ENCODE results near the gene MYBL2. TPM values are rescaled to one million over a fixed set of nuclear protein-coding genes. Genes with fewer than 3 reads are reported as not detected.

Gene MYBL2
- total and polyA plus RNA-seq, 2 donors (not counting 1 experiment from before 2014, with no cell fraction given): 2.7 to 35.8 TPM

DNA sequence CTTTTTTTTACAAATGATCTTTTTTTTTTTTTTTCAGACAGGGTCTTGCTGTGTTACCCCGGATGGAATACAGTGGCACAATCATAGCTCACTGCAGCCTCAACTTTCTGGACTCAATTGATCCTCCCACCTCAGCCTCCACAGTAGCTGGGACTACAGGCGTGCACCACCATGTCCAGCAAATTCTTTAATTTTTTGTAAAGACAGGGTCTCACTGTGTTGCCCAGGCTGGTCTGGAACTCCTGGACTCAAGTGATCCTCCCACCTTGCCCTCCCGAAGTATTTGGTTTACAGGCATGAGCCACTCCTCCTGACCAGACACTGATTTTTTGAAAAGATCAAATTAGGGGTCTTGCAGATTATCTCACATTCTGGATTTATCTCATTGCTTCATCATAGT, 11.0 kb upstream of the MYBL2 start:
- no peaks in the 10 kb centered on the region for H3K79me2 ChIP-seq (ENCODE audit: control insufficient read depth, insufficient read depth, low read length)
- peak overlapping the region; percentile 78 for H3K4me3 Mint-ChIP-seq
- peak overlapping the region; percentile 5 to 100 for H3K27ac ChIP-seq (ENCODE audit: low read length in 2 of 2)
- no peaks in the 10 kb centered on the region for H3K36me3 ChIP-seq (replicated peaks in 1 of 2; ENCODE audit: control extremely low read depth in 1 of 2, control insufficient read depth in 1 of 2, extremely low read depth in 1 of 2, insufficient read depth in 2 of 2, low read length in 1 of 2)
- peak overlapping the region; percentile 97 for H3K27ac Mint-ChIP-seq
- intact Hi-C loops (cut with micrococcal nuclease): no loop called here
- no peaks in the 10 kb centered on the region for H3K9me3 ChIP-seq (ENCODE audit: control extremely low read depth in 1 of 3, control insufficient read depth in 2 of 3, insufficient read depth in 1 of 3, low read length in 2 of 3)
- peak overlapping the region; percentile 98 for H3K9ac ChIP-seq (ENCODE audit: low read length)
- TF ChIP-seq EZH2 (IDR thresholded peaks at IDR 0.05; ENCODE audit: borderline replicate concordance, insufficient read depth, low read depth, low read length, poor library complexity, severe bottlenecking): no peak
- TF ChIP-seq, protein P1, sequence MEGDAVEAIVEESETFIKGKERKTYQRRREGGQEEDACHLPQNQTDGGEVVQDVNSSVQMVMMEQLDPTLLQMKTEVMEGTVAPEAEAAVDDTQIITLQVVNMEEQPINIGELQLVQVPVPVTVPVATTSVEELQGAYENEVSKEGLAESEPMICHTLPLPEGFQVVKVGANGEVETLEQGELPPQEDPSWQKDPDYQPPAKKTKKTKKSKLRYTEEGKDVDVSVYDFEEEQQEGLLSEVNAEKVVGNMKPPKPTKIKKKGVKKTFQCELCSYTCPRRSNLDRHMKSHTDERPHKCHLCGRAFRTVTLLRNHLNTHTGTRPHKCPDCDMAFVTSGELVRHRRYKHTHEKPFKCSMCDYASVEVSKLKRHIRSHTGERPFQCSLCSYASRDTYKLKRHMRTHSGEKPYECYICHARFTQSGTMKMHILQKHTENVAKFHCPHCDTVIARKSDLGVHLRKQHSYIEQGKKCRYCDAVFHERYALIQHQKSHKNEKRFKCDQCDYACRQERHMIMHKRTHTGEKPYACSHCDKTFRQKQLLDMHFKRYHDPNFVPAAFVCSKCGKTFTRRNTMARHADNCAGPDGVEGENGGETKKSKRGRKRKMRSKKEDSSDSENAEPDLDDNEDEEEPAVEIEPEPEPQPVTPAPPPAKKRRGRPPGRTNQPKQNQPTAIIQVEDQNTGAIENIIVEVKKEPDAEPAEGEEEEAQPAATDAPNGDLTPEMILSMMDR (IDR thresholded peaks at IDR 0.05): no peak
- peaks cover 5 to 10% of the 10 kb centered on the region in 2 donors for H3K4me1 ChIP-seq (ENCODE audit: control insufficient read depth in 2 of 2, insufficient read depth in 2 of 2, low read length in 2 of 2)
- H2AFZ ChIP-seq (ENCODE audit: insufficient read depth, low read depth, low read length, poor library complexity, severe bottlenecking): peak overlapping the region; percentile 96
- no peaks in the 10 kb centered on the region for H4K20me1 ChIP-seq (ENCODE audit: control insufficient read depth, insufficient read depth, low read length, poor library complexity, severe bottlenecking)
- H3K4me2 ChIP-seq (replicated peaks; ENCODE audit: low read depth, low read length, poor library complexity, severe bottlenecking): peak overlapping the region; percentile 91
- ATAC-seq (ENCODE audit: low read depth): no peak
- 96% methylated on average over 2 of the region's 3 CpGs for WGBS (ENCODE audit: insufficient coverage)
- H3K4me3 ChIP-seq (ENCODE audit: control extremely low read depth in 1 of 5, extremely low read depth in 1 of 5, insufficient read depth in 1 of 5, low read depth in 2 of 5, low read length in 4 of 5): no peak overlapping the region
- H3K9me3 Mint-ChIP-seq (ENCODE audit: insufficient read depth): no peaks in the 10 kb centered on the region
- H3K4me1 Mint-ChIP-seq: peaks cover 13% of the 10 kb centered on the region
- ChIA-PET POLR2A (interaction anchor here (0.7 kb wide), 1 partner anchor 26 kb away, joined by 3 read pairs; no protein-coding TSS in a partner anchor), CTCF (interaction anchor here (0.9 kb wide), 1 partner anchor 36 kb away, joined by 3 read pairs; no protein-coding TSS in a partner anchor)
- no peaks in the 10 kb centered on the region for H3K27me3 ChIP-seq (replicated peaks in 1 of 4; ENCODE audit: control extremely low read depth in 1 of 4, control insufficient read depth in 3 of 4, insufficient read depth in 4 of 4, low read length in 3 of 4)
- no peaks in the 10 kb centered on the region for H3K27me3 Mint-ChIP-seq
- no peak for DNase-seq

GRCh38 chr20:43658069-43658722, 8.7 kb upstream of the MYBL2 start:
- Mint-ChIP-seq H3K27me3 (no peaks in the 10 kb centered on the region), H3K9me3 (ENCODE audit: insufficient read depth) (no peaks in the 10 kb centered on the region), H3K4me3 (peak overlapping the region; percentile 96), H3K4me1 (peaks cover 13% of the 10 kb centered on the region), H3K27ac (peak overlapping the region; percentile 97)
- CTCF ChIA-PET: interaction anchor here (1.2 kb wide), 1 partner anchor 34 kb away, joined by 6 read pairs; no protein-coding TSS in a partner anchor
- H3K27me3 ChIP-seq (replicated peaks in 1 of 4; ENCODE audit: control extremely low read depth in 1 of 4, control insufficient read depth in 3 of 4, insufficient read depth in 4 of 4, low read length in 3 of 4): no peaks in the 10 kb centered on the region
- no peaks in the 10 kb centered on the region for H3K36me3 ChIP-seq (replicated peaks in 1 of 2; ENCODE audit: control extremely low read depth in 1 of 2, control insufficient read depth in 1 of 2, extremely low read depth in 1 of 2, insufficient read depth in 2 of 2, low read length in 1 of 2)
- ATAC-seq (ENCODE audit: low read depth) (no peak), DNase-seq (no peak)
- peak overlapping the region; percentile 91 for H3K4me2 ChIP-seq (replicated peaks; ENCODE audit: low read depth, low read length, poor library complexity, severe bottlenecking)
- peak overlapping the region; percentile 96 for H2AFZ ChIP-seq (ENCODE audit: insufficient read depth, low read depth, low read length, poor library complexity, severe bottlenecking)
- H3K4me1 ChIP-seq (ENCODE audit: control insufficient read depth in 2 of 2, insufficient read depth in 2 of 2, low read length in 2 of 2): peaks cover 5 to 11% of the 10 kb centered on the region in 2 donors
- no peaks in the 10 kb centered on the region for H3K79me2 ChIP-seq (ENCODE audit: control insufficient read depth, insufficient read depth, low read length)
- POLR2A ChIA-PET: no interaction called here
- WGBS (ENCODE audit: insufficient coverage): 96% methylated on average over 5 of the region's 11 CpGs
- H3K4me3 ChIP-seq (ENCODE audit: control extremely low read depth in 1 of 5, extremely low read depth in 1 of 5, insufficient read depth in 1 of 5, low read depth in 2 of 5, low read length in 4 of 5): peak overlapping the region; percentile 71 to 87 (median 74)
- H3K9me3 ChIP-seq (ENCODE audit: control extremely low read depth in 1 of 3, control insufficient read depth in 2 of 3, insufficient read depth in 1 of 3, low read length in 2 of 3): no peaks in the 10 kb centered on the region
- no peak for TF ChIP-seq EZH2 (IDR thresholded peaks at IDR 0.05; ENCODE audit: borderline replicate concordance, insufficient read depth, low read depth, low read length, poor library complexity, severe bottlenecking)
- TF ChIP-seq, protein P1 (IDR thresholded peaks at IDR 0.05): no peak
- H3K27ac ChIP-seq (ENCODE audit: low read length in 2 of 2): peak overlapping the region; percentile 97 to 100
- intact Hi-C loops (cut with micrococcal nuclease): no loop called here
- H3K9ac ChIP-seq (ENCODE audit: low read length): peak overlapping the region; percentile 98
- H4K20me1 ChIP-seq (ENCODE audit: control insufficient read depth, insufficient read depth, low read length, poor library complexity, severe bottlenecking): no peaks in the 10 kb centered on the region

All from B cell (primary cell).